Lung microvascular endothelial cell (primary cell): Measurements from ENCODE around the gene DXO. TPM values are rescaled to one million over a fixed set of nuclear protein-coding genes. Genes with fewer than 3 reads are reported as not detected.
"Not testable (repeated sequence)": the region's sequence is repeated elsewhere in the genome, so short reads cannot be mapped to it uniquely, and the experiment has no call there.

Source experiments
- DNase-seq, 2 donors: peaks; one replicate each; pipeline versions ENCODE4 v3.0.0 to v3.0.0-alpha.2; 2010; ENCODE audit warnings: low read depth in 2 of 2
- total RNA-seq: library from RNA; depleted of rRNA; stranded (reverse); fragments of >200 nt; gene quantifications from 2 replicates; pipeline ENCODE4 v1.2.1, GENCODE V29; 2014

The DXO gene
- total RNA-seq, 1 donor from 2014 or later: 10.1 TPM

GRCh38 chr6:31980195-31980876 lies 8.4 kb upstream of the DXO start:
- DNase-seq: not testable (repeated sequence)

- DNase-seq: no peak
Measured at GRCh38 chr6:31979238-31979898, 7.4 kb upstream of the DXO start.

- DNase-seq: no peak
Measured at GRCh38 chr6:31978831-31979230, 6.9 kb upstream of the DXO start.

- DNase-seq: no peak
Measured at GRCh38 chr6:31977816-31978431, 6.0 kb upstream of the DXO start.

GRCh38 chr6:31976065-31976464 lies 4.1 kb upstream of the DXO start:
- DNase-seq: not testable (repeated sequence)

DNA sequence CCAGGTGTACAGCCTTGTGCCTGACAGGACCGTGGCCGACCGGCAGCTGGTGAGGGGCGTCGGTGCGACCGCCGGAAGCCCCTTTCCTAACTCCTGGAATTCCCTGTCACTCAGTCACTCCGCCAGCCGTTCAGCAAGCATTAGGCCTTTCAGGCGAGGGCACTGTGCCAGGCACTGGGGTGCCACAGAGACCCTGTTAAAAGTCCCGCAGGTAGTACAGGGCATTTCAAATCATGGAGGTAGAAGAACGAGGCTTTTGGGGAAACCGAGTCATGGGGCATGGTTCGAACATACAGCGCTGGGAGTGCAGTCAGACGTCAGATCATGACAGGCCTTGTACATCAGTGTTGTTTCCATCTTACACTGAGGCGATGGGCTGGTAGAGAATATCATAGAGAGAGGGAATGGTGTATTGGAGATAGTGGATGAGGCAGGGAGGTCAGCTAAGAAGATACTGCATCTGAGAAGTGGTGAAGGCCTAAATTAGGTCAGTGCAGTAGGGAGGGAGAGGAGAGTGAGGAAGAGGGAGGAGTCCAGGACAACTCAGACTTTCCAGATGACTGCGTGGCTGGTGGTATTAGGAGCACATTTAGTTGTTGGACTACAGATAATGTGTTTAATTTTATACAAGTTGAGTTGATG lies 892 bp upstream of the DXO start:
- peak; percentile 53 to 55 for DNase-seq

DNA sequence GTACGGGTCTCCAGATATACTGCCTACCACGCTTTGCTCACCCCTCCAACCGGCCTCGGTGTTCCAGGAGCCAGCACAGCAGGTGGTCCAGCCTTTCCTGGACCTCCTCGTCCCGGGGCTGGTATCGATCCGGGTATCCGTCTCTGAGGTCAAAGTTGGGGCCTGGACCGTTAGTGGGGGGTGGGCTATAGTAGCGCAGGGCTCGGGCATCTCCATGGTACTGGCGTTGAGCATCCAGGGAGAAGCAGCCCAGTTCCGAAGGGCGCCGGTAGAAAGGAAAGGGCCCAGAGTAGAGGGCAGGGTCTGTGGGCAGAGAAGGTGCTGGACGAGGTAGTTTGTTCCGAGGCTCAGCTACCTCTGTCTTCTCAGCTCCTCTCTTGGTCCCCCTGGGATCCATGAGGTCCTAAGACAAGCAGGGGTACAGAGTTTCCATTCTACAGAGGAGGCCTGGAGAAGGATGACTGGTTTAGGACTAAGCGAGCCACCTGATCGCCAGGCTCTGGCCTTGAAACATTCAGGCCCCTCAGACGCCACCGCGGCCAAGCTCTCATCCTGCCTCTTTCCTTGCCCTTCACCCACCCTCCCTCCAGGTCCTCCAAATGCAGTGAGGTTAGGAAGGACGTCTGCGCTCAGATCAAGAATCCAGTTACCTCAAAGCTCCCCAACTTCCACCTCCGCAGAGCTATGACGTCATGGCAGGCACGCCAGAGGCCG lies 502 bp downstream of the DXO start:
- DNase-seq: no peak

- DNase-seq: peak in 1 of 2 donors; percentile 8
Measured at GRCh38 chr6:31970604-31971271, 1.2 kb downstream of the DXO start.

- DNase-seq: no peak
Measured at GRCh38 chr6:31969712-31970603, 2.0 kb downstream of the DXO start.

DNA sequence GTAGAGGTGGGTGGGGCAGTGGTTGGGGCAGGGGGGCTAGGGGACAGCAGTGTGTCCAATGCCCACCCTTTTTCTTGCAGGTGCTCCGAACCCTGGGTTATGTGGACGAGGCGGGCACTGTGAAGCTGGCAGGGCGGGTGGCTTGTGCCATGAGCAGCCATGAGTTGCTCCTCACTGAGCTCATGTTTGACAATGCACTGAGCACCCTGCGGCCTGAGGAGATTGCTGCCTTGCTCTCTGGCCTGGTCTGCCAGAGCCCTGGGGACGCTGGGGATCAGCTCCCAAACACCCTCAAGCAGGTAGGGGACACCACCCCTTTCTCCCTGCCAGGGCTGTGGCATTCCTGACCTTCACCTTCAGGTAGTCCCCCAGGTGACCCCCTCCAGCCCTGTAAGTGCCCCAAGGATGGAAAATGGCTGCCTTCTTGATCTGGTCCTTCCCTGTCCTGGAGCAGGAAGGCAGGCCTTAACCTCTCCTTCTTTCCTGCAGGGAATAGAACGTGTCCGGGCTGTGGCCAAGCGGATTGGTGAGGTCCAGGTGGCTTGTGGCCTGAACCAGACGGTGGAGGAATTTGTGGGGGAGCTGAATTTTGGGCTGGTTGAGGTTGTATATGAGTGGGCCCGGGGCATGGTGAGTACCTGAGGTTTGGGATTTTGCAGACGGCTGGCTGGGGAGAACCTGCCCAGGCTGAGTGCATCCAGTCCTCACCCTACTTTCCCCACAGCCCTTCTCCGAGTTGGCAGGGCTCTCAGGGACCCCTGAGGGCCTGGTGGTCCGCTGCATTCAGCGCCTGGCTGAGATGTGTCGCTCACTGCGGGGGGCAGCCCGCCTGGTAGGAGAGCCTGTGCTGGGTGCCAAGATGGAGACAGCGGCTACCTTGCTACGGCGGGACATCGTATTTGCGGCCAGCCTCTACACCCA lies 2.9 kb downstream of the DXO start:
- DNase-seq: no peak

DNA sequence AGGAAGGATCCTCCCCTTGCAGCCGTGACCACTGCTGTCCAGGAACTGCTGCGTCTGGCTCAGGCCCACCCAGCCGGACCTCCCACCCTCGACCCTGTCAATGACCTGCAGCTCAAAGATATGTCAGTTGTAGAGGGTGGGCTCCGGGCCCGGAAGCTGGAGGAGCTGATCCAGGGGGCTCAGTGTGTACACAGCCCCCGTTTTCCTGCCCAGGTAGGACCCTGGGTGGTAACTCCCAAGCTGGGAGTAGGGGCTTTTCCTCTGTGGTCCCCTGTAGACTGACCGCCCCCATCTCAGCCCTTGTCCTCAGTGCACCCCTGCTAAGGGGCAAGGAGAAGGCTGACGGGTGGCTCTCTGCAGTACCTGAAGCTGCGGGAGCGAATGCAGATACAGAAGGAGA lies 3.6 kb downstream of the DXO start:
- no peak for DNase-seq

DNA sequence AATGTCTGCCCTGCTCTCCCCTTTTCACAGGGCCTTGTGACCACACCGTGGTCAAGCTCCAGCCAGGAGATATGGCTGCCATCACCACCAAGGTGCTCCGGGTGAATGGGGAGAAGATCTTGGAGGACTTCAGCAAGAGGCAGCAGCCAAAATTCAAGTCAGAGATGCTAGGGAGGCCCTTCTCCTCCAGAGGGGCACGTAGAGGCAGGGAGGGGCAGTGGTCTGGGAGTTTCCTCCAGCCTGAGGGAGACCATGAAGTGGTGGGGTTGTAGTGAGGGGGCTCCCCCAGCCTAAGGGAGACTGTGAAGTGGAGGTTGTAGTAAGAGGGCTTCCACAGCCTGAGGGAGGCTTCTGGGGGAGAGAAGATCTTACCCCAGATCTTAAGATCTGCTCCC lies 4.0 kb downstream of the DXO start:
- DNase-seq: no peak

DNA sequence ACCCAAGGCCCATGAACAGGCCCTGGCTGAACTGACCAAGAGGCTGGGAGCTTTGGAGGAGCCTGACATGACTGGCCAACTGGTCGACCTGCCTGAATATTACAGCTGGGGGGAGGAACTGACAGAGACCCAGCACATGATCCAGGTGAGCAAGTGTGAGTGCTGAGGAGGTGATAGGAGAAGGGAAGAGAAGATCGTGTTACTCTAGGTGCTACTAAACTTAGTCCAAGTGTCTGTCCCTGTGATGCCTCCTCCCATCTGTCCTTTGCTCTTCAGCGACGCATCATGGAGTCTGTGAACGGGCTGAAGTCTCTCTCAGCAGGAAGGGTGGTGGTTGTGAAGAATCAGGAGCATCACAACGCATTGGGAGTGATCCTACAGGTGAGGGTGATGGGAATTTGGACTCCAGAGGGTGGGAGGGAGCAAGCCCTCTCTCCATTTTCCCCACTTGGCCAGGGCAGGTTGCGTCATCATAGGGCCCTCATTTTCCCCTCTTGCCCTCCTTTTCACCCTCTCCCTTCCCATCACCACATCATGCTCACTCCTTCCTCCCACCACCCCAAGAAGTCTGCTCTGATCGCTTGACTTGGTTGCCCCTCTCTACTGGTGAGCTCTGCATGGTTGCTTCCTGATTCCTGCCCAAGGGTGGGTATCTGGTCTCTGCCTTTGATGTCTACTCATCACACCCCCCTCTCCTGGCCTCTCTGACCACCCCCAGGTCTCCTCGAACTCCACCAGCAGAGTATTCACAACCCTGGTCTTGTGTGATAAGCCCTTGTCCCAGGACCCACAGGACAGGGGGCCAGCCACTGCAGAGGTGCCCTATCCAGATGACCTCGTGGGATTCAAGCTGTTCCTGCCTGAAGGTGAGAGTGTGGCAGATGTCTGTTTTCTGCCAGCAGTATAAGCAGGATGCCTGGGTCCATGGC lies 4.7 kb downstream of the DXO start:
- no peak for DNase-seq

- no peak for DNase-seq
Measured at GRCh38 chr6:31966506-31966905, 5.4 kb downstream of the DXO start.

DNA sequence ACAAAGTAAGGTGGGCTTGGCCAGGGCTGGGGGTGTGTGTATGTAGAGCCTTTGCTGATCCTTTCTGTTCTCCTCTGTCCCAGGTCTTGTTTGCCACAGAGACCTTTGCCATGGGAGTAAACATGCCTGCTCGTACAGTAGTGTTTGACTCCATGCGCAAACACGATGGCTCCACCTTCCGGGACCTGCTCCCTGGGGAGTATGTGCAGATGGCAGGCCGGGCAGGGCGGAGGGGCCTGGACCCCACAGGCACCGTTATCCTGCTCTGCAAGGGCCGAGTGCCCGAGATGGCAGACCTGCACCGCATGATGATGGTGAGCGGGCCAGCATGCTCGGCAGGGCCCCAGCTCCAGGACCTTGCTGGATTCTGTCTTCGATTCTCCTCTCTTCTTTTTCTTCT lies 6.2 kb downstream of the DXO start:
- no peak for DNase-seq

GRCh38 chr6:31963921-31964320 lies 8.0 kb downstream of the DXO start:
- DNase-seq: no peak

- no peak for DNase-seq
Measured at GRCh38 chr6:31961616-31962015, 10.3 kb downstream of the DXO start.
